Bronchial epithelial cell (primary cell): ENCODE measurements around the gene LAMA3. TPM values are rescaled to one million over a fixed set of nuclear protein-coding genes. Genes with fewer than 3 reads are reported as not detected.
"Not testable (repeated sequence)": the region's sequence is repeated elsewhere in the genome, so short reads cannot be mapped to it uniquely, and the experiment has no call there.

ENCODE experiments used
- DNase-seq: peaks from one replicate; pipeline ENCODE4 v3.0.0-alpha.2; 2010; ENCODE audit warnings: low read depth
- FAIRE-seq: peaks from 2 replicates; lab custom pipeline; 2011; peaks lifted over from hg19 to GRCh38; lab: Jason Lieb, UNC
- H3K27me3 ChIP-seq: 2 replicates; pipeline ENCODE4 v1.5.1; 2011; ENCODE audit warnings: low read length; ENCODE audit not compliant: control insufficient read depth, insufficient read depth
- H3K36me3 ChIP-seq: 2 replicates; pipeline ENCODE4 v1.5.1; 2011; ENCODE audit warnings: low read length; ENCODE audit not compliant: control insufficient read depth, insufficient read depth
- H3K4me3 ChIP-seq: 2 replicates; pipeline ENCODE4 v1.5.1; 2011; ENCODE audit warnings: mild to moderate bottlenecking, low read depth, low read length, control low read depth
- CTCF ChIP-seq: IDR thresholded peaks from 2 replicates; pipeline ENCODE4 v1.5.1; 2011; ENCODE audit warnings: mild to moderate bottlenecking, moderate library complexity, low read length, control low read depth, inconsistent platforms; ENCODE audit not compliant: insufficient read depth, severe bottlenecking
- total RNA-seq: library from RNA; depleted of rRNA; stranded (reverse); fragments of >200 nt; gene quantifications from 2 replicates; pipeline ENCODE4 v1.2.1, GENCODE V29; 2014

The LAMA3 gene
- total RNA-seq, 1 donor from 2014 or later: 531 TPM

- Histone ChIP-seq H3K27me3 (no peaks in the 10 kb centered on the region), H3K4me3 (no peak overlapping the region), H3K36me3 (no peaks in the 10 kb centered on the region)
- no peak for TF ChIP-seq CTCF
- DNase-seq (no peak), FAIRE-seq (no peak)
Measured at GRCh38 chr18:23732439-23732838, 43.2 kb downstream of the LAMA3 start.

GRCh38 chr18:23733265-23733664 is 44.0 kb downstream of the LAMA3 start:
- FAIRE-seq, H3K36me3 ChIP-seq, H3K27me3 ChIP-seq, DNase-seq, H3K4me3 ChIP-seq: not testable (repeated sequence)

- no peak overlapping the region for H3K4me3 ChIP-seq
- FAIRE-seq: no peak
- no peak for DNase-seq
- no peaks in the 10 kb centered on the region for H3K27me3 ChIP-seq
- H3K36me3 ChIP-seq: no peaks in the 10 kb centered on the region
- TF ChIP-seq CTCF: no peak
Measured at GRCh38 chr18:23733895-23734294, 44.6 kb downstream of the LAMA3 start.

- H3K36me3 ChIP-seq: no peaks in the 10 kb centered on the region
- H3K27me3 ChIP-seq: no peaks in the 10 kb centered on the region
- no peak for FAIRE-seq
- peak; percentile 54 for DNase-seq
- no peak overlapping the region for H3K4me3 ChIP-seq
- no peak for TF ChIP-seq CTCF
Measured at GRCh38 chr18:23735021-23735464, 45.8 kb downstream of the LAMA3 start.

- H3K27me3 ChIP-seq: no peaks in the 10 kb centered on the region
- no peak for TF ChIP-seq CTCF
- DNase-seq (no peak), FAIRE-seq (peak; percentile 72)
- no peak overlapping the region for H3K4me3 ChIP-seq
- no peaks in the 10 kb centered on the region for H3K36me3 ChIP-seq
Measured at GRCh38 chr18:23737578-23737977, 48.3 kb downstream of the LAMA3 start.

GRCh38 chr18:23738151-23738550 is 48.9 kb downstream of the LAMA3 start:
- Histone ChIP-seq H3K4me3 (no peak overlapping the region), H3K27me3 (no peaks in the 10 kb centered on the region), H3K36me3 (no peaks in the 10 kb centered on the region)
- TF ChIP-seq CTCF: no peak
- DNase-seq (no peak), FAIRE-seq (peak; percentile 72)
